ENCODE measurements around the gene ELMO3.
A peak's percentile ranks its signal among the peaks of the same experiment; 100 is the strongest.

The ELMO3 gene

GRCh38 chr16:67199011-67199807 is at the start of gene ELMO3:
Gene ELMO3 (plus strand): TSS chr16:67199131. CDS start chr16:67199327, 196 bp downstream.
- no peaks in the 10 kb centered on the region for H3K27me3 ChIP-seq (ENCODE audit: control insufficient read depth, insufficient read depth, low read length)
- peaks cover 51% of the 10 kb centered on the region for H3K36me3 ChIP-seq (ENCODE audit: control insufficient read depth, insufficient read depth, low read length)
- no peaks in the 10 kb centered on the region for H3K9me3 ChIP-seq (ENCODE audit: control insufficient read depth, insufficient read depth, low read length)
- peak within 1 kb of the TSS; percentile 60; the same call in 1 of the 2 replicates for H3K9ac ChIP-seq (ENCODE audit: low read depth, low read length)
- peaks cover 6% of the 10 kb centered on the region; the same call in 1 of the 2 replicates for H3K4me1 ChIP-seq (ENCODE audit: control insufficient read depth, insufficient read depth, low read length)
- peak within 1 kb of the TSS; percentile 55 for H3K27ac ChIP-seq (ENCODE audit: low read depth, low read length)
- H3K4me3 ChIP-seq (ENCODE audit: low read depth, low read length): peak within 1 kb of the TSS; percentile 94

DNA sequence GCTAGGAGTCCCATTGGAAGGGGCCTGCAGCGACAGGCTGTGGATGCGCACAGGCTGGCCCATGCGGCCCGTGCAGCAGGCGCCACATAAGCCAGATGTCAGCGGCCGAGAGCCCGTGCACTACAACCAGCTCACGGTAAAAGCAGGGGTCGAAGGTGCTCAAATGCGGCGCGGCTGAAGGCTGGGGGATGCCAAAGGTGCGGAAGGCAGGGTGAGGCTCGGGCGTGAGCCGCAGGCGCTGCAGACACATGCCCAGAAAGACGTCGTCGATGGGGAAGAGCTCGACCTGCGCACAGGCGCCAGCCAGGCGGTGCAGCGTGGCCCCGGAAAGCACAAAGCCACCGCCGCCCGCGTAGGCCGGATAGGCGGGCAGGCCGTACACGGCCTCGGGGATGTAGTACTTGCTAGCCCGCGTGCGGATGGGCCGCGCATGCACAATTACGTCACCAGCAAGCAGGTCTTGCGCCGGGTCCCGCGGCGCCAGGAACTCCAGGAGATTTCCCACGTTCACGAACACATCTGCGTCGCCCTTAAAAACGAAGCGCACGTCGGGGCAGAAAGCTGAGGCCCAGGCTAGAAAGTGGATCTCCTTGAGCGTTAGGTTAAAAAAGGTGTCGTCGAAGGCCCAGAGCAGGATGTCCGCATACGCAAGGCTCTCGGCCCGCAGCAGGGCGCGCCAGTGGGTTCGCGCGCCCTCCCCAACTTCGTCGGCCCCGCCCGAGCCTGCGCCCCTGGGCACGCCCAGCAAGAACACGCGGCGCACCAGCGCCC is 49.5 kb upstream of the ELMO3 start:
- peak overlapping the region; percentile 70; the same call in 1 of the 2 replicates for H3K4me3 ChIP-seq (ENCODE audit: low read depth, low read length)
- H3K4me1 ChIP-seq (ENCODE audit: control insufficient read depth, insufficient read depth, low read length): no peaks in the 10 kb centered on the region; the same call in 1 of the 2 replicates
- no peaks in the 10 kb centered on the region for H3K9me3 ChIP-seq (ENCODE audit: control insufficient read depth, insufficient read depth, low read length)
- no peak overlapping the region for H3K9ac ChIP-seq (ENCODE audit: low read depth, low read length)
- peaks cover 47% of the 10 kb centered on the region for H3K36me3 ChIP-seq (ENCODE audit: control insufficient read depth, insufficient read depth, low read length)
- H3K27ac ChIP-seq (ENCODE audit: low read depth, low read length): no peak overlapping the region
- peaks cover 43% of the 10 kb centered on the region for H3K27me3 ChIP-seq (ENCODE audit: control insufficient read depth, insufficient read depth, low read length)

- Histone ChIP-seq H3K27ac (ENCODE audit: low read depth, low read length) (peak overlapping the region; percentile 73), H3K27me3 (ENCODE audit: control insufficient read depth, insufficient read depth, low read length) (peaks cover 51% of the 10 kb centered on the region), H3K9me3 (ENCODE audit: control insufficient read depth, insufficient read depth, low read length) (no peaks in the 10 kb centered on the region), H3K36me3 (ENCODE audit: control insufficient read depth, insufficient read depth, low read length) (peaks cover 39% of the 10 kb centered on the region), H3K9ac (ENCODE audit: low read depth, low read length) (peak overlapping the region; percentile 37; the same call in 1 of the 2 replicates), H3K4me3 (ENCODE audit: low read depth, low read length) (peak overlapping the region; percentile 70), H3K4me1 (ENCODE audit: control insufficient read depth, insufficient read depth, low read length) (no peaks in the 10 kb centered on the region; the same call in 1 of the 2 replicates)
Measured at GRCh38 chr16:67150047-67150832, 48.7 kb upstream of the ELMO3 start.

DNA sequence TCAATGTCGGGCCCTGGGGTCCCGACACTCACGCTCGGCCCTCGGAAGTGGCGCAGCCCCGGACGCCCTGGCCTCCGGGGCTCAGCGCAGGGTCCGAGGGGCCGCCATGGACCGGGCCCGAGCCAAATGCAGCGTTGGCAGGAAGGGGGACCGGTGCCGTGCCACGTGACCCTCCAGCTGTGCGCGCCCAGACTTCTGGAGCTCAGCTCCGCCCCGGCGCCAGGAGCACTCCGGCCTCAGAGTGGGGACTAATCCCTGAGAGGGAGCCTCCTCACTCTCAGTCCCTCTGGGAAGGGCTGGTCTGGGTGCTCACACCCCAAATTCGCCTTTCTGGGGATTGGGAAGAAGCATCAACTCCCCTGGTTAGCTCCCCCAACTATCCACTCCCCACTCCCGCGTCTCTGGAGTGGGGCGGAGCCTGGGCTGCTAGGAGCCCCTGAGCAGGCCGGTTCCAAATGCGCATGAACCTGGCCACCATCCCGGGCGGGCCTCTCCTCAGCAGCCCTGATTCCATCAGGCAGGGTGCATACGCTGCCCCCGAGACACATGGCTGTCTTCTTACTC is 48.0 kb upstream of the ELMO3 start, which contains the start of gene B3GNT9:
TSS of gene B3GNT9 (minus strand) at position 166 of the 564 bp plus-strand sequence. CDS start 513 bp downstream, outside the sequence.
- H3K9me3 ChIP-seq (ENCODE audit: control insufficient read depth, insufficient read depth, low read length): no peaks in the 10 kb centered on the region
- H3K27ac ChIP-seq (ENCODE audit: low read depth, low read length): peak within 1 kb of the TSS; percentile 73
- peak within 1 kb of the TSS; percentile 70 for H3K4me3 ChIP-seq (ENCODE audit: low read depth, low read length)
- peaks cover 58% of the 10 kb centered on the region for H3K27me3 ChIP-seq (ENCODE audit: control insufficient read depth, insufficient read depth, low read length)
- peaks cover 4% of the 10 kb centered on the region; the same call in 1 of the 2 replicates for H3K4me1 ChIP-seq (ENCODE audit: control insufficient read depth, insufficient read depth, low read length)
- H3K9ac ChIP-seq (ENCODE audit: low read depth, low read length): peak within 1 kb of the TSS; percentile 37; the same call in 1 of the 2 replicates
- peaks cover 32% of the 10 kb centered on the region for H3K36me3 ChIP-seq (ENCODE audit: control insufficient read depth, insufficient read depth, low read length)

DNA sequence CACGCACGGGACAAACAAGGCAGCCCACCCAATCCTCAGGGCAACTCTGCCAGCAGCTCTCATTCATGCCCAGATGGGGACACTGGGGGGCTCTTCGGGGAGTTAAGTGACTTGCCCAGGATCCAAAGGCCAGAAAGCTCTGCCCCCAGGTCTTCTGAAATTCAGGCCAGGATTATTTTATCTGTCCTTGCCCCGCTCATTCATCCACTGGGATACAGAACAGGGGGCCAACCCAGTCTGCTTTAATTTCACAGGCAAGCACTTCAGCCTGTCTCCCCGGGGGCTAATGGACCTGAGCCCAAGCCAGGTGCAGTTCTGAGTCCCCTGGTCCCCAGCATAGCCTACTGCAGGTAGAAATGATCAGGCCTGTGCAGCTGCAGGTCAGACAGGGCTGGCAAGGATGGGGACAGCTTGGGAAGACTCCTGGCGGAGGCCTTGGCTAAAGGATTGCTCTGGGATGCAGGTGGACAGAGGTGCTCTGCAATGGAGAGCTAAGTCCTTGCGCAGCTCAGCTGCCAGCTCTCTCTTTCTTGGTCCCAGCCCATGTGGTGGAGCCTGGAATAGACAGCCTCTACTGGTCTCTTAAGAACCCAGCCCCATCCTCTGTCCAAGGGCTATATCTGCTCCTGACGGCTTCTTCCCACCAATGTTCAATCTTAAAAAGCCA is 47.4 kb upstream of the ELMO3 start:
- peaks cover 64% of the 10 kb centered on the region for H3K27me3 ChIP-seq (ENCODE audit: control insufficient read depth, insufficient read depth, low read length)
- H3K4me1 ChIP-seq (ENCODE audit: control insufficient read depth, insufficient read depth, low read length): peaks cover 4% of the 10 kb centered on the region; the same call in 1 of the 2 replicates
- no peak overlapping the region for H3K9ac ChIP-seq (ENCODE audit: low read depth, low read length)
- peak overlapping the region; percentile 70 for H3K4me3 ChIP-seq (ENCODE audit: low read depth, low read length)
- H3K36me3 ChIP-seq (ENCODE audit: control insufficient read depth, insufficient read depth, low read length): peaks cover 26% of the 10 kb centered on the region
- no peak overlapping the region for H3K27ac ChIP-seq (ENCODE audit: low read depth, low read length)
- no peaks in the 10 kb centered on the region for H3K9me3 ChIP-seq (ENCODE audit: control insufficient read depth, insufficient read depth, low read length)

DNA sequence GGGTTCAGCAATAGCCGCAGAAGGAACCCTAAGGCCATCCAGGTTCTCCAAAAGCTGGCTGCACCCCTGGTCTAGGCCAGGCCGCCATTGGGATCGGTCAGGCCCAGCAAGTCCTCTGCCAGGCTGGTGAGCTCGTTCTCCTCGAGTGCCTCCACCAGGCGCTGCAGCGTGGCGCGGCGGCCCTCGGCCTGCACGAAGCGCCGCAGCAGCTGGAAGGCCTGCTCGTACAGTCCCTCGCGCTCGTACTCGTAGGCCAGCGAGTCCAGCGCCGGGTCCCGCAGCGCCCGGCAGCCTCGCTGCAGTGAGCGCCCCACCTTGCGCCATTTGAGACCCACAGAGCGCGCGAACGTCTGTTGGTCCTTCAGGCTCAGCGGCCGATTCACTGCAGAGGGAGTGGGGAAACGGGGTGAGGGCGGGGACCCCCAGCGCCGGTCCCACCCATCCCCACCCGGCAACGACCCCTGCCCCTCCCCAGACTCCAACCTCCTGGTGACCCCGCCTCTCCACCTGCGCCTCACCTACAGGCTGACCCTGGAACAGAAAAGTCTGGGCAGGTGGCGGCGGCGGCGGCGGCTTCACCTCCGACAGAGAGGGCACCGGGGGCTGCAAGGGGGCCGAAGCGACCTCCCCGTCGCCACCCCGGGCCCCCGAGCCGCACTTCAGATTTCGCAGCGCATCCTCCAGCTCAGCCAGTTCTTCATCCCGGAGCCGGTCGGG is 44.2 kb upstream of the ELMO3 start:
- Histone ChIP-seq H3K9me3 (ENCODE audit: control insufficient read depth, insufficient read depth, low read length) (no peaks in the 10 kb centered on the region; the same call in 1 of the 2 replicates), H3K27me3 (ENCODE audit: control insufficient read depth, insufficient read depth, low read length) (peaks cover 91% of the 10 kb centered on the region), H3K4me3 (ENCODE audit: low read depth, low read length) (peak overlapping the region; percentile 56; the same call in 1 of the 2 replicates), H3K9ac (ENCODE audit: low read depth, low read length) (no peak overlapping the region), H3K27ac (ENCODE audit: low read depth, low read length) (no peak overlapping the region), H3K36me3 (ENCODE audit: control insufficient read depth, insufficient read depth, low read length) (no peaks in the 10 kb centered on the region), H3K4me1 (ENCODE audit: control insufficient read depth, insufficient read depth, low read length) (peaks cover 4% of the 10 kb centered on the region; the same call in 1 of the 2 replicates)

- no peak overlapping the region for H3K27ac ChIP-seq (ENCODE audit: low read depth, low read length)
- peaks cover 99% of the 10 kb centered on the region for H3K27me3 ChIP-seq (ENCODE audit: control insufficient read depth, insufficient read depth, low read length)
- H3K4me1 ChIP-seq (ENCODE audit: control insufficient read depth, insufficient read depth, low read length): peaks cover 7% of the 10 kb centered on the region; the same call in 1 of the 2 replicates
- H3K9me3 ChIP-seq (ENCODE audit: control insufficient read depth, insufficient read depth, low read length): no peaks in the 10 kb centered on the region; the same call in 1 of the 2 replicates
- peak overlapping the region; percentile 56; the same call in 1 of the 2 replicates for H3K4me3 ChIP-seq (ENCODE audit: low read depth, low read length)
- H3K9ac ChIP-seq (ENCODE audit: low read depth, low read length): no peak overlapping the region
- no peaks in the 10 kb centered on the region for H3K36me3 ChIP-seq (ENCODE audit: control insufficient read depth, insufficient read depth, low read length)
Measured at GRCh38 chr16:67155295-67156142, 43.4 kb upstream of the ELMO3 start.

- Histone ChIP-seq H3K9ac (ENCODE audit: low read depth, low read length) (no peak overlapping the region), H3K27me3 (ENCODE audit: control insufficient read depth, insufficient read depth, low read length) (peaks cover 99% of the 10 kb centered on the region), H3K36me3 (ENCODE audit: control insufficient read depth, insufficient read depth, low read length) (no peaks in the 10 kb centered on the region), H3K4me1 (ENCODE audit: control insufficient read depth, insufficient read depth, low read length) (peaks cover 7% of the 10 kb centered on the region; the same call in 1 of the 2 replicates), H3K4me3 (ENCODE audit: low read depth, low read length) (no peak overlapping the region), H3K27ac (ENCODE audit: low read depth, low read length) (no peak overlapping the region), H3K9me3 (ENCODE audit: control insufficient read depth, insufficient read depth, low read length) (no peaks in the 10 kb centered on the region; the same call in 1 of the 2 replicates)
Measured at GRCh38 chr16:67156143-67156844, 42.6 kb upstream of the ELMO3 start.

Data from HUES48 (cell line).